HepG2 (cell line): ENCODE measurements around the gene TBX21. TPM values are rescaled to one million over a fixed set of nuclear protein-coding genes. Genes with fewer than 3 reads are reported as not detected.

ENCODE experiments used
- ATAC-seq: fragments of 200-7000 bp; cut with Tn5 transposase; 3 replicates; pipeline ENCODE4 v1.9.1; 2020; ENCODE audit warnings: mild to moderate bottlenecking, moderate library complexity
- BruUV-seq: library from RNA; stranded (reverse); fragments of 400-500 nt; replicated peaks from 2 replicates; lab custom pipeline; 2021; lab: Mats Ljungman, UMichigan
- CTCF ChIA-PET: fragments of 300-600 bp; formaldehyde crosslinking; extraction: SDS; loops from one replicate; lab custom pipeline; 2021; ENCODE audit warnings: low total read pairs, inconsistent platforms, low intra/inter-chr PET ratio; lab: Yijun Ruan, JAX
- POLR2A ChIA-PET: fragments of 350-600 bp; sonication (Branson Sonifier 250); formaldehyde crosslinking; loops from one replicate; lab custom pipeline; 2020; ENCODE audit warnings: antibody characterized with exemption, inconsistent platforms; lab: Yijun Ruan, JAX
- DNase-seq: peaks from one replicate; pipeline ENCODE4 v3.0.0-alpha.2; 2015; ENCODE audit warnings: low spot score
- FAIRE-seq: peaks from 3 replicates; lab custom pipeline; 2011; peaks lifted over from hg19 to GRCh38; lab: Jason Lieb, UNC
- H2AFZ ChIP-seq: one replicate; pipeline ENCODE4 v1.6.1; 2011; ENCODE audit warnings: low read length, inconsistent platforms
- H3K27ac ChIP-seq: fragments of 300-600 bp; 3 replicates; pipeline ENCODE4 v1.8.0; 2011; ENCODE audit warnings: mixed run types, mild to moderate bottlenecking, mixed read lengths, low read length, inconsistent platforms; ENCODE audit not compliant: insufficient read depth; ENCODE audit errors: extremely low read length
- H3K27me3 ChIP-seq, 2 experiments: fragments of 200-600 bp in 1 of 2; 2 replicates in 1 of 2; 3 replicates in 1 of 2; pipeline versions ENCODE4 v1.6.0 to v1.8.0; 2011; ENCODE audit warnings: low read length in 2 of 2, mild to moderate bottlenecking in 2 of 2, moderate library complexity in 2 of 2, inconsistent platforms in 1 of 2; ENCODE audit not compliant: insufficient read depth in 2 of 2, control insufficient read depth in 1 of 2
- H3K36me3 ChIP-seq, 2 experiments: fragments of 200-600 bp in 1 of 2; replicated peaks in 1 of 2; 2 replicates in 1 of 2; 3 replicates in 1 of 2; pipeline versions ENCODE4 v1.5.1 to v1.8.0; 2011; ENCODE audit warnings: low read length in 2 of 2, inconsistent platforms in 1 of 2; ENCODE audit not compliant: insufficient read depth in 2 of 2, control insufficient read depth in 1 of 2
- H3K4me1 ChIP-seq: 2 replicates; pipeline ENCODE4 v1.5.1; 2012; ENCODE audit warnings: low read length, inconsistent platforms; ENCODE audit not compliant: insufficient read depth
- H3K4me2 ChIP-seq: 2 replicates; pipeline ENCODE4 v1.6.0; 2011; ENCODE audit warnings: low read depth, low read length, inconsistent platforms
- H3K4me3 ChIP-seq, 3 experiments: fragments of 200-600 bp in 1 of 3; sonication (generic), shearing (Covaris generic) in 1 of 3; replicated peaks in 1 of 3; 2 replicates each; pipeline ENCODE4 v1.5.1; 2011 to 2016; ENCODE audit warnings: low read length in 3 of 3, inconsistent platforms in 2 of 3, low read depth in 2 of 3, mild to moderate bottlenecking in 2 of 3, control low read depth in 1 of 3, mixed read lengths in 1 of 3; ENCODE audit not compliant: insufficient read depth in 1 of 3
- H3K79me2 ChIP-seq: one replicate; pipeline ENCODE4 v1.6.1; 2011; ENCODE audit warnings: low read length, inconsistent platforms; ENCODE audit not compliant: insufficient read depth
- H3K9ac ChIP-seq: 2 replicates; pipeline ENCODE4 v1.6.0; 2011; ENCODE audit warnings: mild to moderate bottlenecking, low read depth, low read length, inconsistent platforms; ENCODE audit not compliant: insufficient read depth
- H3K9me3 ChIP-seq: 2 replicates; pipeline ENCODE4 v1.5.1; 2012; ENCODE audit warnings: mild to moderate bottlenecking, low read length
- H4K20me1 ChIP-seq: 2 replicates; pipeline ENCODE4 v1.6.0; 2011; ENCODE audit warnings: inconsistent platforms, mild to moderate bottlenecking, low read length, moderate library complexity; ENCODE audit not compliant: insufficient read depth
- BORCS8-MEF2B ChIP-seq: sonication (generic); formaldehyde crosslinking; IDR thresholded peaks from 2 replicates; pipeline ENCODE4 v1.8.0; 2022; ENCODE audit warnings: mild to moderate bottlenecking, missing genetic modification reagents
- HIVEP1 ChIP-seq: sonication (generic); formaldehyde crosslinking; IDR thresholded peaks from 2 replicates; pipeline ENCODE4 v1.4.0; 2020; ENCODE audit warnings: mild to moderate bottlenecking, missing genetic modification reagents
- HOXA5 ChIP-seq: sonication (generic); formaldehyde crosslinking; IDR thresholded peaks from 2 replicates; pipeline ENCODE4 v1.4.0; 2020; ENCODE audit warnings: missing genetic modification reagents
- MIER2 ChIP-seq: IDR thresholded peaks from 2 replicates; pipeline ENCODE4 v1.6.1; 2016; ENCODE audit warnings: missing biosample characterization, missing genetic modification reagents
- MTF1 ChIP-seq: sonication (generic); formaldehyde crosslinking; IDR thresholded peaks from 2 replicates; pipeline ENCODE4 v1.5.0; 2020; ENCODE audit warnings: missing genetic modification reagents
- NCOA1 ChIP-seq: sonication (generic); formaldehyde crosslinking; IDR thresholded peaks from 2 replicates; pipeline ENCODE4 v1.9.0; 2021; ENCODE audit warnings: missing genetic modification reagents
- SNRNP70 ChIP-seq: fragments of 200-400 bp; formaldehyde crosslinking; IDR thresholded peaks from 2 replicates; pipeline ENCODE4 v1.6.1; 2017; ENCODE audit warnings: mild to moderate bottlenecking, low read depth, low read length, moderate library complexity
- ZNF281 ChIP-seq: sonication (generic); formaldehyde crosslinking; IDR thresholded peaks from 2 replicates; pipeline ENCODE4 v1.4.0; 2020; ENCODE audit warnings: missing genetic modification reagents, borderline replicate concordance
- ZNF282 ChIP-seq: fragments of 450-650 bp; IDR thresholded peaks from 2 replicates; pipeline ENCODE4 v1.6.1; 2018; ENCODE audit not compliant: partially characterized antibody
- ZNF557 ChIP-seq: sonication (generic); formaldehyde crosslinking; IDR thresholded peaks from 2 replicates; pipeline ENCODE4 v1.4.0; 2020; ENCODE audit warnings: missing genetic modification reagents
- ZNF839 ChIP-seq: sonication (generic); formaldehyde crosslinking; IDR thresholded peaks from 2 replicates; pipeline ENCODE4 v1.4.0; 2020; ENCODE audit warnings: missing genetic modification reagents, mild to moderate bottlenecking, borderline replicate concordance
- WGBS: methylation state at CpG from one replicate; pipeline ENCODE4 v1.1.6; 2017; ENCODE audit warnings: low lambda C conversion rate; 5-methylcytosine and 5-hydroxymethylcytosine counted together
- in situ Hi-C: cut with HindIII; loops from 2 replicates; pipeline ENCODE4 v1.10.0; 2017; ENCODE audit warnings: low pct_unique_long_range_greater_than_20kb; ENCODE audit not compliant: extremely low pct_ligation_motif_present
- intact Hi-C: fragments of 100-400 bp; cut with micrococcal nuclease; formaldehyde crosslinking; loops from one replicate; pipeline ENCODE4 v1.10.0; 2022; ENCODE audit not compliant: unreplicated experiment
- polyA plus RNA-seq, 8 experiments: library from polyadenylated mRNA; depleted of rRNA in 3 of 8; stranded (reverse) in 7 of 8; unstranded in 1 of 8; fragments of >200 nt; fragmentation: Illumina TruSeq in 4 of 8; extraction: Trizol in 4 of 8; gene quantifications; 2 replicates each; pipeline versions ENCODE4 v1.2.1 to v1.2.3, GENCODE V29; 2011 to 2016; ENCODE audit warnings: low read depth in 4 of 8, missing spikeins in 1 of 8, mixed read lengths in 1 of 8; ENCODE audit not compliant: insufficient read depth in 1 of 8
- total RNA-seq, 5 experiments: library from RNA; depleted of rRNA; stranded (reverse); fragments of >200 nt; fragmentation: Illumina TruSeq; extraction: Trizol; gene quantifications; 2 replicates each; pipeline ENCODE4 v1.2.3, GENCODE V29; 2016; ENCODE audit warnings: low read depth in 1 of 5
- TF ChIP-seq, protein P1 (sequence below): sonication (generic); formaldehyde crosslinking; IDR thresholded peaks from 2 replicates; pipeline ENCODE4 v1.5.1; 2020; ENCODE audit warnings: missing genetic modification reagents, mild to moderate bottlenecking, borderline replicate concordance
- TF ChIP-seq, protein P2 (sequence below): sonication (generic); IDR thresholded peaks from 2 replicates; pipeline ENCODE4 v1.6.1; 2016; ENCODE audit warnings: low read depth, borderline replicate concordance
- TF ChIP-seq, protein P3 (sequence below): sonication (generic); formaldehyde crosslinking; IDR thresholded peaks from 2 replicates; pipeline ENCODE4 v1.8.1; 2023; ENCODE audit warnings: missing genetic modification reagents, inconsistent platforms, borderline replicate concordance

Gene TBX21
- total and polyA plus RNA-seq, 2 of the 13 experiments (the other 11 are each of a cell fraction or from before 2014, with no cell fraction given): not detected

DNA sequence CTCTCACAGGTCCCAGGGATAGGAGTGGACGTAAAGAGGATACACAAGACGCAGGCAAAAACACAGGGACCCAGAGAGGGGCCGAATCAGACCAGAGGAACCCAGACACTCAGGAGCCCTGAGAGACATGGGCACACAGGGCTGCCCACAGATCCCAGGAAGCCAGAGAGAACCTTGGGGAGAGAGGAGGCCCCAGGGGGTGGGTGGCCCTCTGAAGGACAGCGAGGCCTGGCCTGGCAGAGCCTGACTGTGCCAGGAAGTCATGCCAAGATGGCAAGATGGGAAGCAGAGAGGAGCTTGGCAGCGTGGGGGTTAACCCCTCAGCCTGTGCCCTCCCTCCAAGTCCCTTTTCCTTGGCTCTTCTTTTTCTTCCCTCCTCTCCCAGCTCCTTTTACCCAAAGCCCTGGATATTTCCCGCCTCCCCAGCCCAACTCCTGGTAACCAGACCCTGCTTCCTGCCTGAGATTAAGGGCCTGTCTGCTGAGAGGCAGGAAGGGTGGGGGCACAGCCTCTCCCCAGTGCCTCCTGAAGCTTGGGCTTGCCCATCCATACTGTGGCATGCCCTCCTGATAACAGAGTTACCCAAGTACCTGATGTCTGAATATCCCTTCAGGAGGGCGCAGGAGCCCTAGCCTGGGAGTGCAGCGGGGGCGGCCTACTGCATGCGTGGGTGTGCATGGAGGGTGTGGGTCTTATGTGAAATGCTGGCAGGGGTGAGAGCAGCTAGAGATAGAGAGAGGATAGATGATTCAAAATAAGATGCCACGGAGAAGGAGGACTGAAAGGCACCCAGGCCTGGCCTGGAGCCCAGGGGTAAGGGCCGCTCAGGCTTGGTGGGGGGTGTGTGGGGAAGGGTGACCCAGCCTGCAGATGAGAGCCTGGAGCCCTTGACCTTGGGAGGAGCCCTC is 6.0 kb upstream of the TBX21 start:
- intact Hi-C loops: no loop called here
- H4K20me1 ChIP-seq: no peaks in the 10 kb centered on the region; the same call in 1 of the 2 replicates
- no peak for DNase-seq
- no peaks in the 10 kb centered on the region for H3K36me3 ChIP-seq
- BruUV-seq: no TSS peak
- POLR2A ChIA-PET: no interaction called here
- CTCF ChIA-PET: no interaction called here
- H3K4me2 ChIP-seq: no peak overlapping the region
- FAIRE-seq: no peak
- H3K79me2 ChIP-seq: no peaks in the 10 kb centered on the region
- H3K4me1 ChIP-seq: no peaks in the 10 kb centered on the region
- no peaks in the 10 kb centered on the region for H3K9me3 ChIP-seq
- in situ Hi-C loops: no loop called here
- WGBS: 30% methylated on average over 11 of the region's 12 CpGs
- H3K27me3 ChIP-seq: peaks cover 18 to 93% of the 10 kb centered on the region in 2 experiments; a peak in 4 of 5 replicates
- no peak overlapping the region for H3K9ac ChIP-seq
- H3K27ac ChIP-seq: no peak overlapping the region
- no peak overlapping the region for H2AFZ ChIP-seq
- TF ChIP-seq, protein P1, sequence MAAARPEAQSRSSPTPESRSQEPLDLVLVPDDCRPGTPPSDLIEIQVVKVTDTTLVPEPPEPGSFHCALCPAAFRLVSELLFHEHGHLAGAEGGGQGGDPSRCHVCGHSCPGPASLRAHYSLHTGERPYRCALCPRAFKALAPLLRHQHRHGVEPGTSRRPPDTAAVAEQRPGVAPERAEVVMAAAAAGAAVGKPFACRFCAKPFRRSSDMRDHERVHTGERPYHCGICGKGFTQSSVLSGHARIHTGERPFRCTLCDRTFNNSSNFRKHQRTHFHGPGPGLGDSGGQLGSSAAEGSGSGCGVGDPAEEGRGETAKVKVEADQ: no peak
- no peak for TF ChIP-seq NCOA1 (CRISPR knock-in tag)
- TF ChIP-seq, protein P2, sequence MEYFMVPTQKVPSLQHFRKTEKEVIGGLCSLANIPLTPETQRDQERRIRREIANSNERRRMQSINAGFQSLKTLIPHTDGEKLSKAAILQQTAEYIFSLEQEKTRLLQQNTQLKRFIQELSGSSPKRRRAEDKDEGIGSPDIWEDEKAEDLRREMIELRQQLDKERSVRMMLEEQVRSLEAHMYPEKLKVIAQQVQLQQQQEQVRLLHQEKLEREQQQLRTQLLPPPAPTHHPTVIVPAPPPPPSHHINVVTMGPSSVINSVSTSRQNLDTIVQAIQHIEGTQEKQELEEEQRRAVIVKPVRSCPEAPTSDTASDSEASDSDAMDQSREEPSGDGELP: no peak
- TF ChIP-seq, protein P3, sequence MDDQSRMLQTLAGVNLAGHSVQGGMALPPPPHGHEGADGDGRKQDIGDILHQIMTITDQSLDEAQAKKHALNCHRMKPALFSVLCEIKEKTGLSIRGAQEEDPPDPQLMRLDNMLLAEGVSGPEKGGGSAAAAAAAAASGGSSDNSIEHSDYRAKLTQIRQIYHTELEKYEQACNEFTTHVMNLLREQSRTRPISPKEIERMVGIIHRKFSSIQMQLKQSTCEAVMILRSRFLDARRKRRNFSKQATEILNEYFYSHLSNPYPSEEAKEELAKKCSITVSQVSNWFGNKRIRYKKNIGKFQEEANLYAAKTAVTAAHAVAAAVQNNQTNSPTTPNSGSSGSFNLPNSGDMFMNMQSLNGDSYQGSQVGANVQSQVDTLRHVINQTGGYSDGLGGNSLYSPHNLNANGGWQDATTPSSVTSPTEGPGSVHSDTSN (CRISPR knock-in tag): no peak
- no peak for TF ChIP-seq ZNF557 (CRISPR knock-in tag)
- no peak for TF ChIP-seq MIER2 (CRISPR knock-in tag)
- TF ChIP-seq ZNF281 (CRISPR knock-in tag): no peak
- no peak for TF ChIP-seq ZNF282
- no peak for TF ChIP-seq BORCS8-MEF2B (CRISPR knock-in tag)
- no peak for TF ChIP-seq HOXA5 (CRISPR knock-in tag)
- TF ChIP-seq MTF1 (CRISPR knock-in tag): no peak
- no peak for TF ChIP-seq SNRNP70
- TF ChIP-seq HIVEP1 (CRISPR knock-in tag): no peak
- TF ChIP-seq ZNF839 (CRISPR knock-in tag): no peak
- H3K4me3 ChIP-seq: no peak overlapping the region
- no peak for ATAC-seq
